ENCODE measurements around the gene CNTN1.
"Not testable (repeated sequence)": the region's sequence is repeated elsewhere in the genome, so short reads cannot be mapped to it uniquely, and the experiment has no call there.

Gene CNTN1

GRCh38 chr12:41045509-41045908 lies 353.3 kb downstream of the CNTN1 start:
- DNase-seq (ENCODE audit: low spot score): no peak

GRCh38 chr12:41049033-41049432 lies 356.8 kb downstream of the CNTN1 start:
- DNase-seq (ENCODE audit: low spot score): no peak

GRCh38 chr12:41051954-41052353 lies 359.7 kb downstream of the CNTN1 start:
- DNase-seq (ENCODE audit: low spot score): no peak

GRCh38 chr12:41052441-41052840 lies 360.2 kb downstream of the CNTN1 start:
- no peak for DNase-seq (ENCODE audit: low spot score)

- DNase-seq (ENCODE audit: low spot score): no peak
Measured at GRCh38 chr12:41053046-41053445, 360.8 kb downstream of the CNTN1 start.

- no peak for DNase-seq (ENCODE audit: low spot score)
Measured at GRCh38 chr12:41055875-41056577, 363.8 kb downstream of the CNTN1 start.

- DNase-seq (ENCODE audit: low spot score): no peak
Measured at GRCh38 chr12:41058266-41058665, 366.0 kb downstream of the CNTN1 start.

- no peak for DNase-seq (ENCODE audit: low spot score)
Measured at GRCh38 chr12:41061192-41061591, 369.0 kb downstream of the CNTN1 start.

- no peak for DNase-seq (ENCODE audit: low spot score)
Measured at GRCh38 chr12:41064411-41064810, 372.2 kb downstream of the CNTN1 start.

GRCh38 chr12:41067941-41068645 lies 375.9 kb downstream of the CNTN1 start:
- DNase-seq (ENCODE audit: low spot score): no peak

- no peak for DNase-seq (ENCODE audit: low spot score)
Measured at GRCh38 chr12:41073633-41074472, 381.6 kb downstream of the CNTN1 start.

GRCh38 chr12:41074473-41074769 lies 382.2 kb downstream of the CNTN1 start:
- DNase-seq (ENCODE audit: low spot score): no peak

- DNase-seq (ENCODE audit: low spot score): no peak
Measured at GRCh38 chr12:41076114-41076513, 383.9 kb downstream of the CNTN1 start.

- DNase-seq (ENCODE audit: low spot score): not testable (repeated sequence)
Measured at GRCh38 chr12:41081241-41081640, 389.0 kb downstream of the CNTN1 start.

- no peak for DNase-seq (ENCODE audit: low spot score)
Measured at GRCh38 chr12:41089438-41089837, 397.2 kb downstream of the CNTN1 start.

GRCh38 chr12:41092115-41092514 lies 399.9 kb downstream of the CNTN1 start:
- no peak for DNase-seq (ENCODE audit: low spot score)

- DNase-seq (ENCODE audit: low spot score): no peak
Measured at GRCh38 chr12:41096797-41097196, 404.6 kb downstream of the CNTN1 start.

- DNase-seq (ENCODE audit: low spot score): no peak
Measured at GRCh38 chr12:41100572-41100971, 408.3 kb downstream of the CNTN1 start.

- DNase-seq (ENCODE audit: low spot score): no peak
Measured at GRCh38 chr12:41101806-41102205, 409.6 kb downstream of the CNTN1 start.

- no peak for DNase-seq (ENCODE audit: low spot score)
Measured at GRCh38 chr12:41103614-41104013, 411.4 kb downstream of the CNTN1 start.

- DNase-seq (ENCODE audit: low spot score): no peak
Measured at GRCh38 chr12:41106315-41106714, 414.1 kb downstream of the CNTN1 start.

- DNase-seq (ENCODE audit: low spot score): no peak
Measured at GRCh38 chr12:41108032-41108431, 415.8 kb downstream of the CNTN1 start.

- DNase-seq (ENCODE audit: low spot score): no peak
Measured at GRCh38 chr12:41112903-41113302, 420.7 kb downstream of the CNTN1 start.

Data from hematopoietic multipotent progenitor cell treated with erythropoietin and hydrocortisone succinate and interleukin-3 and kit ligand, for 17 days (in vitro differentiated cells).